OCI-LY1 (cell line): Measurements from ENCODE around the gene GPR18.

Experiments used
- H2AFZ ChIP-seq: fragments of 200-600 bp; sonication (generic), shearing (Covaris generic); 2 replicates; pipeline ENCODE4 v1.6.0; 2014; ENCODE audit warnings: antibody characterized with exemption, mild to moderate bottlenecking, low read length
- H3F3A ChIP-seq: fragments of 200-600 bp; sonication (generic), shearing (Covaris generic); 2 replicates; pipeline ENCODE4 v1.6.0; 2014; ENCODE audit warnings: mild to moderate bottlenecking, antibody characterized with exemption, low read length, moderate library complexity; ENCODE audit not compliant: insufficient read depth
- H3K27ac ChIP-seq: fragments of 200-600 bp; sonication (generic); 2 replicates; pipeline ENCODE4 v1.5.1; 2014; ENCODE audit warnings: low read length, mixed run types, mild to moderate bottlenecking, low read depth; ENCODE audit not compliant: poor library complexity, severe bottlenecking
- H3K27me3 ChIP-seq: fragments of 200-600 bp; sonication (generic); 2 replicates; pipeline ENCODE4 v1.6.0; 2014; ENCODE audit warnings: antibody characterized with exemption, mild to moderate bottlenecking, low read length, moderate library complexity; ENCODE audit not compliant: insufficient read depth
- H3K36me3 ChIP-seq: fragments of 200-600 bp; sonication (generic); 2 replicates; pipeline ENCODE4 v1.6.1; 2014; ENCODE audit warnings: mild to moderate bottlenecking, antibody characterized with exemption, low read length, moderate library complexity, mixed read lengths; ENCODE audit not compliant: insufficient read depth
- H3K4me1 ChIP-seq: fragments of 200-600 bp; sonication (generic); 2 replicates; pipeline ENCODE4 v1.5.1; 2014; ENCODE audit warnings: mild to moderate bottlenecking, low read length, moderate library complexity; ENCODE audit not compliant: insufficient read depth, severe bottlenecking
- H3K4me2 ChIP-seq: fragments of 200-600 bp; sonication (generic), shearing (Covaris generic); 2 replicates; pipeline ENCODE4 v1.6.1; 2014; ENCODE audit warnings: low read length
- H3K4me3 ChIP-seq: fragments of 200-600 bp; sonication (generic); 2 replicates; pipeline ENCODE4 v1.5.1; 2014; ENCODE audit warnings: low read length, low read depth, mild to moderate bottlenecking, mixed read lengths; ENCODE audit not compliant: poor library complexity, severe bottlenecking
- H3K79me2 ChIP-seq: fragments of 200-600 bp; shearing (Covaris generic); 2 replicates; pipeline ENCODE4 v1.6.1; 2016; ENCODE audit warnings: mixed run types, low read length, mixed read lengths; ENCODE audit not compliant: insufficient read depth
- H3K9ac ChIP-seq: fragments of 200-600 bp; sonication (generic), shearing (Covaris generic); 2 replicates; pipeline ENCODE4 v1.6.1; 2014; ENCODE audit warnings: mild to moderate bottlenecking, low read length, mixed read lengths
- H3K9me2 ChIP-seq: fragments of 200-600 bp; sonication (generic), shearing (Covaris generic); 2 replicates; pipeline ENCODE4 v1.6.1; 2014; ENCODE audit warnings: low read depth, mild to moderate bottlenecking, low read length, mixed read lengths
- H3K9me3 ChIP-seq: fragments of 200-600 bp; shearing (Covaris generic); 2 replicates; pipeline ENCODE4 v1.6.1; 2014; ENCODE audit warnings: low read length, mixed read lengths
- H4K20me1 ChIP-seq: fragments of 200-600 bp; sonication (generic), shearing (Covaris generic); 2 replicates; pipeline ENCODE4 v1.6.0; 2016; ENCODE audit warnings: mild to moderate bottlenecking, low read length; ENCODE audit not compliant: insufficient read depth
- EZH2 ChIP-seq: fragments of 200-600 bp; sonication (generic), shearing (Covaris generic); IDR thresholded peaks from 2 replicates; pipeline ENCODE4 v1.8.0; 2017; ENCODE audit warnings: borderline replicate concordance, mixed run types, mild to moderate bottlenecking, antibody characterized with exemption, low read length, moderate library complexity, mixed read lengths
- TF ChIP-seq, protein P1 (sequence below): fragments of 200-600 bp; sonication (generic), shearing (Covaris generic); IDR thresholded peaks from 2 replicates; pipeline ENCODE4 v1.5.1; 2017; ENCODE audit warnings: mild to moderate bottlenecking, antibody characterized with exemption, low read length, moderate library complexity, mixed read lengths

Gene GPR18

GRCh38 chr13:99265821-99266426 lies 7.7 kb upstream of the GPR18 start:
- Histone ChIP-seq H3K9me2 (no peaks in the 10 kb centered on the region), H3K4me1 (peaks cover 39% of the 10 kb centered on the region), H3K9me3 (no peaks in the 10 kb centered on the region), H3K4me3 (no peak overlapping the region), H3K36me3 (no peaks in the 10 kb centered on the region), H3K27me3 (no peaks in the 10 kb centered on the region), H2AFZ (no peak overlapping the region), H4K20me1 (no peaks in the 10 kb centered on the region), H3K9ac (no peak overlapping the region), H3K79me2 (no peaks in the 10 kb centered on the region), H3F3A (peaks cover 4% of the 10 kb centered on the region; the same call in 1 of the 2 replicates), H3K27ac (no peak overlapping the region), H3K4me2 (no peak overlapping the region)
- TF ChIP-seq EZH2, result no peak
- TF ChIP-seq, protein P1, sequence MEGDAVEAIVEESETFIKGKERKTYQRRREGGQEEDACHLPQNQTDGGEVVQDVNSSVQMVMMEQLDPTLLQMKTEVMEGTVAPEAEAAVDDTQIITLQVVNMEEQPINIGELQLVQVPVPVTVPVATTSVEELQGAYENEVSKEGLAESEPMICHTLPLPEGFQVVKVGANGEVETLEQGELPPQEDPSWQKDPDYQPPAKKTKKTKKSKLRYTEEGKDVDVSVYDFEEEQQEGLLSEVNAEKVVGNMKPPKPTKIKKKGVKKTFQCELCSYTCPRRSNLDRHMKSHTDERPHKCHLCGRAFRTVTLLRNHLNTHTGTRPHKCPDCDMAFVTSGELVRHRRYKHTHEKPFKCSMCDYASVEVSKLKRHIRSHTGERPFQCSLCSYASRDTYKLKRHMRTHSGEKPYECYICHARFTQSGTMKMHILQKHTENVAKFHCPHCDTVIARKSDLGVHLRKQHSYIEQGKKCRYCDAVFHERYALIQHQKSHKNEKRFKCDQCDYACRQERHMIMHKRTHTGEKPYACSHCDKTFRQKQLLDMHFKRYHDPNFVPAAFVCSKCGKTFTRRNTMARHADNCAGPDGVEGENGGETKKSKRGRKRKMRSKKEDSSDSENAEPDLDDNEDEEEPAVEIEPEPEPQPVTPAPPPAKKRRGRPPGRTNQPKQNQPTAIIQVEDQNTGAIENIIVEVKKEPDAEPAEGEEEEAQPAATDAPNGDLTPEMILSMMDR, result peak; percentile 82

- H2AFZ ChIP-seq, result no peak overlapping the region
- H3K9me3 ChIP-seq, result no peaks in the 10 kb centered on the region
- peaks cover 39% of the 10 kb centered on the region for H3K4me1 ChIP-seq
- no peak overlapping the region for H3K9ac ChIP-seq
- no peaks in the 10 kb centered on the region for H3K79me2 ChIP-seq
- H3K4me3 ChIP-seq, result no peak overlapping the region
- H4K20me1 ChIP-seq, result no peaks in the 10 kb centered on the region
- TF ChIP-seq EZH2, result no peak
- TF ChIP-seq, protein P1, result no peak
- H3K27me3 ChIP-seq, result no peaks in the 10 kb centered on the region
- H3K4me2 ChIP-seq, result no peak overlapping the region
- no peaks in the 10 kb centered on the region for H3K9me2 ChIP-seq
- H3K36me3 ChIP-seq, result no peaks in the 10 kb centered on the region
- H3F3A ChIP-seq, result peaks cover 4% of the 10 kb centered on the region; the same call in 1 of the 2 replicates
- peak overlapping the region; percentile 8 for H3K27ac ChIP-seq
These were observed 7.1 kb upstream of the GPR18 start for GRCh38 chr13:99265162-99265800.

GRCh38 chr13:99264051-99264450 lies 5.9 kb upstream of the GPR18 start:
- H3K79me2 ChIP-seq, result no peaks in the 10 kb centered on the region
- H3K4me3 ChIP-seq, result no peak overlapping the region
- TF ChIP-seq, protein P1, result no peak
- no peak for TF ChIP-seq EZH2
- no peaks in the 10 kb centered on the region for H3K27me3 ChIP-seq
- peaks cover 4% of the 10 kb centered on the region; the same call in 1 of the 2 replicates for H3F3A ChIP-seq
- H3K4me2 ChIP-seq, result no peak overlapping the region
- no peak overlapping the region for H3K9ac ChIP-seq
- no peak overlapping the region for H2AFZ ChIP-seq
- H4K20me1 ChIP-seq, result no peaks in the 10 kb centered on the region
- H3K9me3 ChIP-seq, result no peaks in the 10 kb centered on the region
- peaks cover 45% of the 10 kb centered on the region for H3K4me1 ChIP-seq
- peak overlapping the region; percentile 38 for H3K27ac ChIP-seq
- 0 out of 2 replicates have a peak, but pooled peaks cover 8% of the 10 kb centered on the region for H3K36me3 ChIP-seq
- no peaks in the 10 kb centered on the region for H3K9me2 ChIP-seq
